HG03135 (cell line): ENCODE data around the gene CD4.

ENCODE experiments used
- ATAC-seq: cut with Tn5 transposase; IDR thresholded peaks from one replicate; pipeline ENCODE4 v1.9.1; 2021; ENCODE audit warnings: mild to moderate bottlenecking, moderate library complexity; ENCODE audit not compliant: unreplicated experiment

Gene CD4

GRCh38 chr12:6810758-6811157 lies 21.4 kb downstream of the CD4 start:
- ATAC-seq = no peak

GRCh38 chr12:6813363-6813762 lies 24.0 kb downstream of the CD4 start:
- no peak for ATAC-seq

DNA sequence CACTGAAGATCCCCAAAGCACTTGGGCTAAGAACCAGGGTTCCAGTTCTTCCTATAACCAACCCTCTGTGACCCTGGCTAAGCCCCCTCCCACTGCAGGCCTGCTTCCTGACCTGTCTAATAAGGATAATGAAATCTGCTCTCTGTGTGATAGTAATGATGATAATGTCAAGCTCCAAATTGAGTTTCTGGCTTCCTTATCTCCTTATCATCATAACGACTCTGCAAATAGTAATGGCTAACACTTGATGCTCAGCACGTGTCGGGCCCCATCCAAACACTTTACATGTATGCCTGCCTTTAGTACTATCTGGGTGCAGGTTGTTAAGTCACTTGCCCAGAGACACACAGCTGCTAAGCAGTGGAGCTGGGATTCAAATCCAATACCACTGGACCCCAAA lies 27.3 kb downstream of the CD4 start:
- ATAC-seq = no peak

DNA sequence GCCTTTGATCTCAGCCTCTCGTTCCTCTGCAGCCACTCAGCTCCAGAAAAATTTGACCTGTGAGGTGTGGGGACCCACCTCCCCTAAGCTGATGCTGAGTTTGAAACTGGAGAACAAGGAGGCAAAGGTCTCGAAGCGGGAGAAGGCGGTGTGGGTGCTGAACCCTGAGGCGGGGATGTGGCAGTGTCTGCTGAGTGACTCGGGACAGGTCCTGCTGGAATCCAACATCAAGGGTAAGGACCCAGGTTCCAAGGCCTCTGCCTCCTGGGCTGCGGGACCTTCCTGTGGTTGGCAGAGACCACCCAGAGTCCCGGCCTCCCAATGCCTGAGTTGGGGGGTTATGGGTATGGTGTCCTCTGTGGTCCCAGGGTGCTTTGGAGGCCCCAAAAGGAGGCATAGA lies 27.8 kb downstream of the CD4 start:
- no peak for ATAC-seq

DNA sequence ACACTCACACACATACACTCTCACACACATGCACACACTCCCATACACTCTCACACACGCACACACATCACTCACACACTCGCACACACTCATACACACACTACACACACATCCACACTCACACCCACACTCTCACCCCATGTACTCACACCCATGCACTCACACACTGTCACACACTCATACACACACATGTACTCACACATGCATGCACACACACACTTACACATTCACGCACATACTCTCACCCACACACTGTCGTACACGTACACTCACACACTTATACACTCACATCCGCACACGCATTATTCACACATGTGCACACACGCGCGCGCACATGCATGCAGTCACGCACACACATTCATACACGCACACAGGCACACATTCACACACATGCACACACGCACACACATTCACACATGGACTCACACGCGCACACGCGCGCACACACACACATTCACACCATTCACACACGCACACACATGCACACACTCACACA lies 28.4 kb downstream of the CD4 start:
- ATAC-seq = no peak

GRCh38 chr12:6818222-6818621 lies 28.9 kb downstream of the CD4 start:
- ATAC-seq = no peak

- ATAC-seq = no peak
Measured at GRCh38 chr12:6818645-6819044, 29.3 kb downstream of the CD4 start.

- no peak for ATAC-seq
Measured at GRCh38 chr12:6819106-6820030, 30.0 kb downstream of the CD4 start.

DNA sequence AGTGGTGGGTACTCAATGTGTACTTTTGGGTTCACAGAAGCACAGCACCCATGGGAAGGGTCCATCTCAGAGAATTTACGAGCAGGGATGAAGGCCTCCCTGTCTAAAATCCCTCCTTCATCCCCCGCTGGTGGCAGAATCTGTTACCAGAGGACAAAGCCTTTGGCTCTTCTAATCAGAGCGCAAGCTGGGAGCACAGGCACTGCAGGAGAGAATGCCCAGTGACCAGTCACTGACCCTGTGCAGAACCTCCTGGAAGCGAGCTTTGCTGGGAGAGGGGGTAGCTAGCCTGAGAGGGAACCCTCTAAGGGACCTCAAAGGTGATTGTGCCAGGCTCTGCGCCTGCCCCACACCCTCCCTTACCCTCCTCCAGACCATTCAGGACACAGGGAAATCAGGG lies 30.8 kb downstream of the CD4 start:
- no peak for ATAC-seq

- ATAC-seq = no peak
Measured at GRCh38 chr12:6821591-6822425, 32.5 kb downstream of the CD4 start, which contains the start of gene GPR162. Gene GPR162 (plus strand): TSS chr12:6821821. CDS start chr12:6823899, 2,078 bp downstream.

- ATAC-seq = no peak
Measured at GRCh38 chr12:6822426-6823135, 33.3 kb downstream of the CD4 start.

- no peak for ATAC-seq
Measured at GRCh38 chr12:6823182-6824084, 34.1 kb downstream of the CD4 start.

- ATAC-seq = no peak
Measured at GRCh38 chr12:6824085-6824775, 34.9 kb downstream of the CD4 start.

DNA sequence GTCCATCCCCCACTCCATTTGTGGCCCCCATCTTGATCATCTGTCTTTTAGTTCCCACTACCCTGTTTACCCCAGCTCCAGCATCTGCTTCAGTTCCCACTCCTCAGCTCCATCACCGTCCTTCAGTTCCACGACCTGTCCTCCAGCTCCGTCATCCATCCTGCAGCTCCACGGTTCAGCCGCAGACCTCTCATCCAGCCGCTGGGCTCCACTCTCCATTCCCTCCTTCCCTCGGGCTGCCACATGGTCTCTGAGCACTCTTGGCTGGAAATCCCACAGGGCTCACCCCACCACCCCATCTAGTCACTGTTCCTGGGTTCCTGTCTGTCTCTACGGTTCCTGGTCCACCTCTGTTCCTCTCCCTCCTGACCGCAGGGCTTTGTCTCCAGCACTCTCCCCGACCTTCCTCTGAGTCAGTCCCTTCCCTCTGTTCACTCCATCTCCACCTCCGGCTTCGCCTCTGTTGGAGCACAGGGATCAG lies 35.6 kb downstream of the CD4 start:
- ATAC-seq = no peak

DNA sequence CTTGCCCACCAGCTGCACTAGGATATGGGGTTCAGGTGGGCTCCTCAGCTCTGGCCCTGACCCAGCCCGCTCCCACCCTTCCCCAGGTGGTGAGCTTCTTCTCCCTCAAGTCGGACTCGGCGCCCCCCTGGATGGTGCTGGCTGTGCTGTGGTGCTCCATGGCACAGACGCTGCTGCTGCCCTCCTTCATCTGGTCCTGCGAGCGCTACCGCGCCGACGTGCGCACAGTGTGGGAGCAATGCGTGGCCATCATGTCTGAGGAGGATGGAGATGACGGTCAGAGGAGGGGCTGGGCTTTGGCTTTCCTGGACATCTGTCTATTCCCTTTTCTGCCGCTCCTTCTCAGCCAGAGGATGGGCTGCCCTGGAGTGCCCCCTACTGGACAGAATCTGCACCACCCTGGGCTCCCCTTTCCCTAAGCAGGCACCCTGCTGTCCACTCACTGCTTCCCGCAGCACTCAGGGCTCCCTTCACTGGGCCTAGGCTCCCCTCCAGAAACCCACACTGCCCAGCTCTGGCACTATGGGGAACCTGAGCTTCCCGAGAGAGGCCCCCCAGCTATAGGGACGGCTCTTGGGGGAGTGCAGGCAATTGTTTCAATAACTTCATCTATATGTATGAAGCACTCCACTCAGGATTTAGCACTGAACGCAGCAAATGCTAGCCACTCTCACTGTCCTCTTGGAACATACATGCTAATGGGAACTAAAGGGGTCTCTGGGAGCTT lies 36.2 kb downstream of the CD4 start:
- ATAC-seq = no peak

GRCh38 chr12:6826125-6826733 lies 36.9 kb downstream of the CD4 start:
- ATAC-seq = no peak

- ATAC-seq = no peak
Measured at GRCh38 chr12:6826734-6827436, 37.6 kb downstream of the CD4 start.
